Epithelial cell of esophagus (primary cell): ENCODE measurements around the gene PTCHD4.

Experiments used
- DNase-seq: peaks from one replicate; pipeline ENCODE4 v3.0.0; 2010; ENCODE audit warnings: low read depth
- H3K4me3 ChIP-seq: 2 replicates; pipeline ENCODE4 v1.5.1; 2011; ENCODE audit warnings: mild to moderate bottlenecking, low read length, control low read depth
- TF ChIP-seq, protein P1 (sequence below): IDR thresholded peaks from 2 replicates; pipeline ENCODE4 v1.5.1; 2011; ENCODE audit warnings: low read depth, mild to moderate bottlenecking, low read length, control low read depth, inconsistent platforms; ENCODE audit not compliant: insufficient read depth; ENCODE audit errors: missing control alignments

The PTCHD4 gene

DNA sequence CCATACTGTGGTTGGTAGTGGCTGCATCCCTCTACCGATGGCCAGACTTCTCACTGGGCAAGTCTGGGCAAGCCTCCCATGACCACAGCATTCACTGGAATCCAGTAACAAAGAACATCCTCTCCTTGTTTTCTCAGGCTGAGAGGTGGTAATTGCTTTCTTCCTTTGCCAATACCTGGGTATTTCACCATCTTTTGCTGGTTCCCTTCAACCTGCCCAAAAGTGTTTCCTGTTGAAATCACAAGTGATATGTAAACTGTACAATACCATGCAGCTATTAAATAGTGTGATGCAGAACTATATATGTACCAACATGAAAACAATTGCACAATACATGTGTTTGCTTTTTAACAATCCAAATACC is at the start of gene PTCHD4:
Gene PTCHD4 (minus strand): TSS at position 55 of the 364 bp plus-strand sequence. CDS start 42,240 bp downstream, outside the sequence.
- TF ChIP-seq, protein P1, sequence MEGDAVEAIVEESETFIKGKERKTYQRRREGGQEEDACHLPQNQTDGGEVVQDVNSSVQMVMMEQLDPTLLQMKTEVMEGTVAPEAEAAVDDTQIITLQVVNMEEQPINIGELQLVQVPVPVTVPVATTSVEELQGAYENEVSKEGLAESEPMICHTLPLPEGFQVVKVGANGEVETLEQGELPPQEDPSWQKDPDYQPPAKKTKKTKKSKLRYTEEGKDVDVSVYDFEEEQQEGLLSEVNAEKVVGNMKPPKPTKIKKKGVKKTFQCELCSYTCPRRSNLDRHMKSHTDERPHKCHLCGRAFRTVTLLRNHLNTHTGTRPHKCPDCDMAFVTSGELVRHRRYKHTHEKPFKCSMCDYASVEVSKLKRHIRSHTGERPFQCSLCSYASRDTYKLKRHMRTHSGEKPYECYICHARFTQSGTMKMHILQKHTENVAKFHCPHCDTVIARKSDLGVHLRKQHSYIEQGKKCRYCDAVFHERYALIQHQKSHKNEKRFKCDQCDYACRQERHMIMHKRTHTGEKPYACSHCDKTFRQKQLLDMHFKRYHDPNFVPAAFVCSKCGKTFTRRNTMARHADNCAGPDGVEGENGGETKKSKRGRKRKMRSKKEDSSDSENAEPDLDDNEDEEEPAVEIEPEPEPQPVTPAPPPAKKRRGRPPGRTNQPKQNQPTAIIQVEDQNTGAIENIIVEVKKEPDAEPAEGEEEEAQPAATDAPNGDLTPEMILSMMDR, result no peak
- peak within 1 kb of the TSS; percentile 83 for H3K4me3 ChIP-seq
- DNase-seq, result peak; percentile 98

GRCh38 chr6:48151142-48151541 is 40.1 kb upstream of the PTCHD4 start:
- TF ChIP-seq, protein P1, result no peak
- DNase-seq, result peak; percentile 53
- no peak overlapping the region for H3K4me3 ChIP-seq

- TF ChIP-seq, protein P1, result no peak
- no peak for DNase-seq
- H3K4me3 ChIP-seq, result no peak overlapping the region
Observed at GRCh38 chr6:48150701-48151100, 39.7 kb upstream of the PTCHD4 start.

- no peak overlapping the region for H3K4me3 ChIP-seq
- TF ChIP-seq, protein P1, result no peak
- no peak for DNase-seq
Observed at GRCh38 chr6:48147051-48147450, 36.1 kb upstream of the PTCHD4 start.

GRCh38 chr6:48144021-48144420 is 33.0 kb upstream of the PTCHD4 start:
- no peak overlapping the region for H3K4me3 ChIP-seq
- DNase-seq, result no peak
- TF ChIP-seq, protein P1, result no peak

- no peak overlapping the region for H3K4me3 ChIP-seq
- TF ChIP-seq, protein P1, result no peak
- peak; percentile 72 for DNase-seq
Observed at GRCh38 chr6:48141975-48142374, 31.0 kb upstream of the PTCHD4 start.

DNA sequence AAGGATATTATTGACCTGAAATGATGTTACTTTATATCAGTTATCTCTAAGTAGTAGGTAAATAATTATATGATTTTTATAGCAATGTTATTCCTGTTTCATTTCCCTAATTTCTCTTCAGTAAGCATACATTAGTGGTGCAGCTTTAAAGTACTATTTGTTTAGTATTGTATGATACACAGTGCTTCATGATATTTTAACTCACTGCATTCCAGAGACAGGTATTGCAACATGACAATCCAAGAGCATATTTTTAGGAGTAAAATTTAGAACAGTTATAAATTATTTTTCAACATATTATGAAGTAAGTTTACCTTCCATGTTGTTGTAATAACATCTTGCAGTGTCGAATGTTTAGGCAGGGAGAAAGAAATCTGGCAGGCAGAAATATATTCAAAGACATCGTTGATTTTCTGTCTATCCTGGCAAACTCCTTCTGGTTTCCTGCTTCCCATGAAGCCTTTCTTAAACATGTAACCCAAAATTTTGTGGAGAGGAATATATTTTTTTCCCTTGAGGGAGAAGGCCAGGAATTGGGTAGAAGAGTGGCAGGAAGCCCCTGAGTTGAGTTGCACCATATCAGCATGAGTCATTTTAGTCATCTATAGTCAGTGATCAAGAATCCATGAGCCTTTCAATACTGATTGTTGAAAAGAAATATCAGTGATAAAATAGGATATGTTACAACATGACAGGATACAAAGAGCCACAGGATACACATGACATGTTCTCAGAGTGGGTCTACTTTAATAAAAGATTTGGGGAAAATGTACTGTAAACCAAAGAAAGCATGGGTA is 29.0 kb upstream of the PTCHD4 start:
- no peak overlapping the region for H3K4me3 ChIP-seq
- peak; percentile 51 for DNase-seq
- TF ChIP-seq, protein P1, result no peak
